CD4-positive, alpha-beta T cell treated with Interleukin-17A for 4 hours (primary cell): Measurements from ENCODE around the gene ANKRD13D.
A peak's percentile ranks its signal among the peaks of the same experiment; 100 is the strongest.

Source experiments
- DNase-seq: peaks from one replicate; pipeline ENCODE4 v3.0.0-alpha.2; 2020; ENCODE audit warnings: mixed read lengths

ANKRD13D gene

GRCh38 chr11:67274768-67275605 lies 14.1 kb upstream of the ANKRD13D start:
- DNase-seq: peak; percentile 20

- DNase-seq: peak; percentile 33
Measured at GRCh38 chr11:67275606-67276409, 13.3 kb upstream of the ANKRD13D start.

DNA sequence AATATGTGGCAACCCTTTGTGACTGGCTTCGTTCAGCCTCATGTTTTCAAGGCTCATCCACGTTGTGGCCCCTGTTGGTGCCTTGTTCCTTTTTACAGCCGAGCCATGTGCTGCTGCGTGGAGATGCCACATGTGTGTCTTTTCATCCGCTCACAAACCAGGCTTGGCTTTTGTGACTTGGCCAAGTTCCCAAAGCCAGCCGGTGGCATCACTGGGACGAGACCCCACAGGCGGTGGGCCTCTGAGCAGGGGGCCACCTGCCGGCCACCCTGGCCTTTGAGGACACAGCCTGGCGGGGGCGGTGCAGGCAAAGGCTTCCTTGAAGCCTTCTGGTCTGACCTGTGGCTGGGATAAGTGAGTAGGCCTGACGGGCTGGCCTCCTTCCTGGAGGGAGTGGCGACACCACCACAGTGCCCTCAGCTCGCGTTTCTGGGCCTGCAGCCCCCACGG lies 12.3 kb upstream of the ANKRD13D start:
- DNase-seq: peak; percentile 58

GRCh38 chr11:67277231-67277961 lies 11.7 kb upstream of the ANKRD13D start:
- DNase-seq: peak; percentile 96

- DNase-seq: peak; percentile 18
Measured at GRCh38 chr11:67278135-67278938, 10.8 kb upstream of the ANKRD13D start.

- DNase-seq: peak; percentile 3
Measured at GRCh38 chr11:67278939-67279588, 10.0 kb upstream of the ANKRD13D start.

DNA sequence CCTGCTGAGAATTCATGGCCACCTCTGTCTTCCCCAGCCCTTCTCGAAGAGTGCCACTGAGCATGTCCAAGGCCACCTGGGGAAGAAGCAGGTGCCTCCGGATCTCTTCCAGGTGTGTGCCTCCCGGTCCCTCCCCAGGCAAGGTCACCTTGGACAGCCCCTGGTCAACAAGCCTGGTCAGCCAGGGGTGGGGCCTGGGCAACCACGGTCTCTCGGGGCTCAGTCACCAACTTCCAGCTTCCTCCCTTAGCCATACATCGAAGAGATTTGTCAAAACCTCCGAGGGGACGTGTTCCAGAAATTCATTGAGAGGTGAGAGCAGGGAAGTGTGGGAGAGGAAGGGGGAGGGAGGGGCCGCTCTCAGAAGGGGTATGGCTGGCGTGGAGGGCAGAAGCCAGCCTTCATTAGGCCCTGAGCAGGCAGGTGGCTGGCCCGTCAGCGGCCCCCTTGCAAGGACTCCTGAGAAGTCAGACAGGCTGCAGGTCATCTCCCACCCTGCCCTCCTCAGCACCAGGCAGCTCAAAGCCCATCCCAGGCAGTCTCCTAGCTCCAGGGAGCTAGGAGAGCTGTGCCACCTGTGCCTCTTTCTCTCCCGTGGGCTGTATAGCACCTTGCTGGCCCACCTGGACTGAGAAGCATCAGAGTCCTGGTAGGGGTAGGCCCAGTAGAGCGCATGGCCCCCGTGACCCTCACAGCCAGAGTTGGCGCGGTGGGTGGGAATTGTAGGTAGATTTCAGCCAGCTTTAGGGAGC lies 9.3 kb upstream of the ANKRD13D start:
- DNase-seq: peak; percentile 3

- no peak for DNase-seq
Measured at GRCh38 chr11:67280341-67280787, 8.7 kb upstream of the ANKRD13D start.

- peak; percentile 2 for DNase-seq
Measured at GRCh38 chr11:67280788-67281551, 8.1 kb upstream of the ANKRD13D start.

DNA sequence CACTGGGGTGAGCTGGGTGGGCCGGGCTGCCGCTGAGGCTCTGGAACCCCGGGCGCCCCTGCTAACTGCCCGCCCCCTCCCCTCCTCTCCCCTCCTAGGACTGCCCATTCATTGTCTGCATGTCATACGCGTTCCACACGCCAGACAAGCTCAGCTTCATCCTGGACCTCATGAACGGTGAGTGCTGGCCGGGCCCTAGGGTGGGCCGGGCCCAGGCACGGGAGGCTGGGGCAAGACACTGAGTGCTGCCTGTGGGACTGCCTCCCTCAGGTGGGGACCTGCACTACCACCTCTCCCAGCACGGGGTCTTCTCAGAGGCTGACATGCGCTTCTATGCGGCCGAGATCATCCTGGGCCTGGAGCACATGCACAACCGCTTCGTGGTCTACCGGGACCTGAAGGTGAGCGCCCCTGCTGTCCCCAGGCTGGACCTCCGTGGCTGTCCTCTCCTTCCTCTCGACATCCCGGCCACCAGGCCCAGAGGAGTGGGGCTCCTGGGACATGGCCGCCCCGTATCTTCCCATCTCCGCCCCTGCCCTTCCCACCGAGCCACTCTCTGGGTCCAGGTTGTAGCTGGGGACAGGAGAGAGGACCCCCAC lies 7.5 kb upstream of the ANKRD13D start:
- peak; percentile 1 for DNase-seq

- peak; percentile 2 for DNase-seq
Measured at GRCh38 chr11:67282155-67282875, 6.8 kb upstream of the ANKRD13D start.

DNA sequence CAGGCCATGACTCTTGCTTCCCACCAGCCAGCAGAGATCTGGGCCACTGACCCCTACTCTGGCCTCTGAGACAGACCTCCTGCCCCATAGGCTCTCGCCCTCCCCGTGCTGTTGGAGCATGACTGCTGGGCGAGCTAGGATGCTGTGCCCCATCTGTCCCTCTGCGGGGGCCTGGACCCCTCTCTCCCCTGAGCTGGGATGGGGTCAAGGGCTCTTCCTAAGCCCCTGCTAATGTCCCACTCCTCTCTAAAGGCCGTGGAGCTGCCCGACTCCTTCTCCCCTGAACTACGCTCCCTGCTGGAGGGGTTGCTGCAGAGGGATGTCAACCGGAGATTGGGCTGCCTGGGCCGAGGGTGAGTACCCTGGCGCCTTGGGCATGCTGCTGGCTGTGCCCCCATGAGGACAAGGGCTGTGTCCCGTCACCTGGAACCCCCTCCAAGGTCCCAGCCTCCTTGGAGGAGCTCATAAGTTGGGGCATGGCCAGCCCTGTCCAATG lies 6.2 kb upstream of the ANKRD13D start:
- DNase-seq: no peak

- peak; percentile 2 for DNase-seq
Measured at GRCh38 chr11:67283481-67283963, 5.6 kb upstream of the ANKRD13D start.

GRCh38 chr11:67284811-67285540 lies 4.1 kb upstream of the ANKRD13D start:
- DNase-seq: peak; percentile 14

- peak; percentile 58 for DNase-seq
Measured at GRCh38 chr11:67285541-67286498, 3.3 kb upstream of the ANKRD13D start.

- DNase-seq: peak; percentile 39
Measured at GRCh38 chr11:67286621-67287333, 2.3 kb upstream of the ANKRD13D start.
